ENCODE data around the gene BRD7.

GRCh38 chr16:50393416-50393815, 24.6 kb upstream of the BRD7 start:
- TF ChIP-seq, protein P1, sequence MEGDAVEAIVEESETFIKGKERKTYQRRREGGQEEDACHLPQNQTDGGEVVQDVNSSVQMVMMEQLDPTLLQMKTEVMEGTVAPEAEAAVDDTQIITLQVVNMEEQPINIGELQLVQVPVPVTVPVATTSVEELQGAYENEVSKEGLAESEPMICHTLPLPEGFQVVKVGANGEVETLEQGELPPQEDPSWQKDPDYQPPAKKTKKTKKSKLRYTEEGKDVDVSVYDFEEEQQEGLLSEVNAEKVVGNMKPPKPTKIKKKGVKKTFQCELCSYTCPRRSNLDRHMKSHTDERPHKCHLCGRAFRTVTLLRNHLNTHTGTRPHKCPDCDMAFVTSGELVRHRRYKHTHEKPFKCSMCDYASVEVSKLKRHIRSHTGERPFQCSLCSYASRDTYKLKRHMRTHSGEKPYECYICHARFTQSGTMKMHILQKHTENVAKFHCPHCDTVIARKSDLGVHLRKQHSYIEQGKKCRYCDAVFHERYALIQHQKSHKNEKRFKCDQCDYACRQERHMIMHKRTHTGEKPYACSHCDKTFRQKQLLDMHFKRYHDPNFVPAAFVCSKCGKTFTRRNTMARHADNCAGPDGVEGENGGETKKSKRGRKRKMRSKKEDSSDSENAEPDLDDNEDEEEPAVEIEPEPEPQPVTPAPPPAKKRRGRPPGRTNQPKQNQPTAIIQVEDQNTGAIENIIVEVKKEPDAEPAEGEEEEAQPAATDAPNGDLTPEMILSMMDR (conservative IDR thresholded peaks at IDR 0.05), result no peak
- TF ChIP-seq EZH2 (IDR thresholded peaks at IDR 0.05; ENCODE audit: low read depth), result no peak

All from PC-9 (cell line).